HK-2 (cell line): ENCODE results near the gene SDF2.
A peak's percentile ranks its signal among the peaks of the same experiment; 100 is the strongest.

Source experiments
- DNase-seq: peaks from one replicate; pipeline ENCODE4 v3.0.0-alpha.2; 2018; ENCODE audit not compliant: unreplicated experiment

SDF2 gene

DNA sequence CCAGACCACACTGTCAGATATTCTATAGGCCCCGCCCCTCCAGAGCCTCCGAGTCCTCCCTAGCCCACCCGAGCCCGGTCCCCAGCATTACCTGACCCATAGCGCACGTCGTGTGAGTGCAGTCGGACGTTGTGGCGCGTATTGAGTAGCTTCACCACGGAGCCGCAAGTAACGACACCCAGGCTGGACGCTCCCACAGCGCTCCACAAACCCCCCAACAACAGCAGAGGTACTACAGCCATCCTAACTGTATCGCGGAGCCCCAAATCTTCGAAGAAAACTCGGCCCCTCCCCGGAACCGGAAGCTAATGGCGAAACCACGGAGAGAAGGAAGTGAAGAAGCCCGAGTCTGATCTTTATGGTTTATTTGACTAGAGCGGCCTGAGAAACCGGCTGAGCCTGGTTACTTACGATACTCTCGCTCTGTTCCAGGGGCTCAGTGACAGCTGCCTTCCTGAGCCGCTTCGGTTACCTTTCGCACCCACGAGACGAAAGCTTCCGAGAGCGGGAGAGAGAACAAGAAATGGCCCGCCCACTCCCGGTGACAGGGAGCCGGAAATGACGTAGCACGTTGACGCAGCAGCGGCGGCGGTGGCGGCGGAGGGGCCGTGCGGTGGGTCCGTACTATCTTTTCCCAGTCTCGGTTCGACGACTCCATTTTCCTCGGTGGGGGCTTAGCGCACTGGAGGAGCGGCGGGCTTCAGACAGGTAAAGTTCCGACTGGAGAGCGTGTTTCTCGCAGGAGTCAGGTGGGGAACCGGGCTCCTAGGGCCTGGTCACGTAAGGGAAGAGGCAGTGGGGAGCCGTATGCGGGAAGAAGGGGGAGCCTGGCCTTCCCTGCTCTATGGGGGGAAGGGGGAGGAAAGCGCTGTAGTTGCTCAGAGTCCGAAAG lies at the start of gene SDF2, which contains the start of gene SUPT6H:
SDF2 (minus strand) TSS at position 272 of the 892 bp plus-strand sequence; CDS start at position 242, 30 bp downstream.
SUPT6H (plus strand) TSS at position 571 of the 892 bp plus-strand sequence. CDS start 11,197 bp downstream, outside the sequence.
- DNase-seq = peak; percentile 89

GRCh38 chr17:28710861-28711722 lies 49.4 kb upstream of the SDF2 start:
- peak; percentile 93 for DNase-seq

DNA sequence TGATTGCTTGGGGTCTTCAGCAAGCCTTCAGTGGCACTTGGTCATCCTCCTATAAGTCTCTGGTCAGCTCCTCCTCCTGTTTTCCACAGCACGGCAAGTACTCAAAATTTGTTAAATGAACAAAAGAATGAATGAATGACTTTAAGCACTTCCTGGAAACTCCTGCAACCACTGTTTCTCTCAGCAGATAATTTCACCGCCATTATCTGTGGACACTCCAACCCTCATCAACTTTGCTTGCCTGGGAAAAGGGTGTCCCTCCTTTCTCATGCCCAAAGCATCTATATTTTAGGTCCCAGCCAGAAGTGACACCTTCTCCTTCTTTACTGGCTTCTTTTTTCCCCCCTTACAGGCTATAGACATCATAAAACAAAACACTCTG lies 45.6 kb upstream of the SDF2 start:
- DNase-seq = no peak

DNA sequence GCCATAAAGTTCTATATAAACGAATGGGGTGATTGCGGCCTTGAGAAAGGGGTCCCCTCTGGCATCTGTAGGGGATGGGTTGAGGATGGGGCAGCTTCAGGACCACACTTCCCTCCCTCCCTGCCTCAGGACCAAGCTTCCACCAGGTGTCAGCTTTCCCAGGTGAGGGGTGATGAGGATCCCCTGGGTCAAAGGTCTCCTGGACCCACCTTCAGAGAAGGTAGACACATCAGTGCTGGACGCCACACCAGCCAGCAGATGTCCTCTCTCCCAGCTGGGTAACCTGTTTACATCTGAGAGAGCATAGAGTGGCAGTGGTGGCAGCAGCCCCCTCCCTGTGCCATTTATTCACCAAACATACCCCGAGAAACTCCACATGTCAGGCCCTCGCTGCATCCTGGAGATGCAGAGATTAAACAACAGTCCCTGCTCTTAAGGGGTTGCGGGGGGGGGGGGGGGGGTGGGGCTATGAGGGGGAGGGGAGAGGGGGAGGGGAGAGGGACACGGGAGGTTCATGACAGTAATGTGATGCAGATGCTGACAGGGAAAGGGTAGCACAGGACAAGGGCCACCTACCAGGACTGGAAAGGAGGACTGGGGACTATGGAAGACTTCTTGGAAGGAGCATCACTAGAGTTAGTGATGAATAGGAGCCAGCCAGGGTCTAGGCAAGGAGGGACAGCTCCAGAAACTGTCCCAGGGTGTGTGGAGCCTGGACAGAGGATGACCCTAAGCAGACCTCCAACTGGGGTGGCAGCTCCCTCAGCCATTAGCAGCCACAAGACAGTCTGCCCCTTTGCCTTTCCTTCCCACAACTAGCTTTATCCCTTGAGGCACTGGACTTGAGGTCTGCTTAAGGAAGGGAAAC lies 45.0 kb upstream of the SDF2 start:
- no peak for DNase-seq

DNA sequence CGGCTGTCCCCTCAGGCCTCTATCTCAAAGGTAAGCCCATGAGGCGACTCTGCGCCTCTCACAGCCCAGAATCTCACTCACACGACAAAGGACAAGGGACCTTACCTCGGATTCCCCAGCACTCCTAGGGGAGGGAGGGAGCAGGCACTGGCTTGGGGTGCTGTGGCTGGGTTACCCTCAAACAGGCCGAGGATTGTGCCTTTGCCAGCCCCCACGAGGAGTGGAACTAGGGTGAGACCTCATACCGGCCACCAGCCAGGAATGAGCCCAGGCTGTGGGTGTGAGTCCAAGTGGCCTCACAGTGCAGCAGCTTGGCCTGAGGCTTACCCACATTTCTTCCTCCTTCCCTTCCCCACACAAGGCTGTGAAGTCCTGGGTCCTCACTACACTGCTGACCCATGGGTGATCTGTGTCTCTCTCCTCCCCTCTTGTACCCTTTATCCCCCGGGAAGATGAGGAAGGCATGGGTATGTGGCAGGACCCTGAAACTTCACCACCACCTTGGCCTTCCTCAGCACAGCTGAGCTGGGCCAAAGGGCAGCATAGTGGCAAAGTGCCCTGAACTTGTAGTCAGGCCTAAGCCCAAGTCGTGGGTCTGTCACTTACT lies 44.1 kb upstream of the SDF2 start:
- DNase-seq = no peak

DNA sequence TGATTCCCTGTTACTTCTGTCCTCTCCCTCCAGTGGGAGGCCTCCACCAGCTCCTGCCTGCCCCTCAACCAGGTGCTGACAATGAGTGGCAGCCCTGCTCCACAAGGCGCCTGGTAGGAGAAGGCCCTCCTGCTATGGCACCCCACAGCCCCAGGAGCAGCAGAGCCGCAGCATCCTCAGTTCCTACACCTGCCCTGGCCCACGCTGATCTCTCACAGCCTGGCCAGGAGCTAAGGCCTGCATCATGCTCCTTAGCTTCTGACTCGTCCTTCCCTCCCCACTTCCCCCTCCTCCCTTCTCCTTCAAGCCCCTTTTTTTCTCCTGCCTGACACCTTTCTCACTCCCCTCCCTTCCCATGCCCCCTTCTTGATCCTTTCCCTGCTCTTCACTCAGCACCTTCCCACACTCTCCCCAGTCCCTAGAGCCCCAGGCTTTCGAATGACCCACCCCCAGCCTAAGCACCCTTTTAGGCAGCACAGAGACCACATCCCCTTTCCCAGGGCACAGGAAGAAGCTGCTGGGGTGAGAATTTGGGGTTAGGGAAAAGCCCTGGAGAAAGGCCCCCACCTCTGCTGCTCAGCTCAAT lies 43.5 kb upstream of the SDF2 start:
- DNase-seq = no peak

DNA sequence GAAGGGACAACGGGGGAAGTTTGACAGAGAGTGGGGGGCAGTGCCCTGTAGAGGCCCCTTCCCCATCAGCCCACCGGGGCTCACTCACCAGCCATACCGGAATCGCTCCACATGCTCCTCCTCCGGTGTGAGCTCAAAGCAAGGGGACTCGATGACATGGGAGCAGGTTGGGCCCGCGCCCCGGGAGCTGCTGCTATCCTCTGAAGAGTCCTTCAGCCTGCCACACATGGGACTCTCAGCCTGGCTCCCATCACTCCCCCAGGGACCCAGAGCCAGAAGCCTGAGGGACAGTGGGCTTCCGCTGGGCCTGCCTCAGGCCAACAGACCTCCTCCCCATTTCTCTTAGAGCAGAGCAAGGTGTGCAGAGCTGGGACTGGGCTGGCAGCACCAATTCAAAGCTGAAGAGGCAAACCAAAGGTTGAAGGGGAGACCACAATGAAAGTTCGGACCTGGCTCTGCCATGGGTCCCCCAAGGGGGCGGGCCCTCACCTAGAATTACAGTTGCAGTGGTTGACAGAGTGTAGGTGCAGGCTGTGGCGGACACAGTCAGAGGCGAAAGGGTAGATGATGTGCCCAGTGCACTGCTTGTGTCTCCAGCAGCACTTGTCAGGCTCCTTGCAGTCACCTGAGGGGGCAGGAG lies 42.6 kb upstream of the SDF2 start:
- no peak for DNase-seq

GRCh38 chr17:28703552-28704218 lies 42.0 kb upstream of the SDF2 start:
- no peak for DNase-seq

DNA sequence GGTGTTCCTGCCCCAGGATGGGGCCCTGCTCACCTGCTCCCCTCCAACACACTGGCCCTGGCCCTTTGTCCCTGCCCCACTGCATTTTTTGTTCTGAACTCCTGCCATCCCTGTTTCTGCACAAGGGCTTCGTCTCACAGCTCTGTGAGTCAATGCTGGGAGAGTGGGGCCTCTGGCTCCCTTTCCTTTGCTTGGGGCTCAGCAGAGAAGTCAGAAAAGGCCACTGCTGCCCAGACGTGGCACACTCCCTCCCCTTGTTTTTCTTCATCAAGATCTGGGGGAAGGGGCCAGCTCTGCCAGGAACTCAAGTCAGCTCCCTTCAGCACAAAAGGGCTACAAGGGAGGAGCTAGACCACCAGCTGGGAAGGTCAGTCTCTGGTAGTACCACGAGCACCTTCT lies 41.0 kb upstream of the SDF2 start:
- DNase-seq = no peak

- DNase-seq = no peak
Measured at GRCh38 chr17:28702026-28702751, 40.5 kb upstream of the SDF2 start.

GRCh38 chr17:28700830-28701492 lies 39.3 kb upstream of the SDF2 start:
- no peak for DNase-seq

DNA sequence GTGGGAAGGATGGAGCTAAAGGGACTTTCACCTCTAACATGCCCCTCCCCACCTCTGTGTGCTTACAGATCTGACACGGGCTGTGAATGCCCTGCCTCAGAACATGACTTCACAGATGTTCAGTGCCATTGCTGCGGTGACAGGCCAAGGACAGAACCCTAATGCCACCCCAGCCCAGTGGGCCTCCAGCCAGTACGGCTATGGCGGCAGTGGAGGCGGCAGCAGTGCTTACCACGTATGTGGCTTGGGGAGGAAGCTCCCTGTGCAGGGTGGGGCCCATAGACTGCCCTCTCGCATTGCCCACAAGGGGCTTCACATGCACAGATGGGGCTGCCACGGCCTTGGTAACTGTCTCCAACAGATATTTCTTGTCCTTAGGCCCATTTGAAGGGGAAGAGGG lies 38.6 kb upstream of the SDF2 start:
- no peak for DNase-seq

GRCh38 chr17:28698253-28698941 lies 36.7 kb upstream of the SDF2 start:
- DNase-seq = no peak

DNA sequence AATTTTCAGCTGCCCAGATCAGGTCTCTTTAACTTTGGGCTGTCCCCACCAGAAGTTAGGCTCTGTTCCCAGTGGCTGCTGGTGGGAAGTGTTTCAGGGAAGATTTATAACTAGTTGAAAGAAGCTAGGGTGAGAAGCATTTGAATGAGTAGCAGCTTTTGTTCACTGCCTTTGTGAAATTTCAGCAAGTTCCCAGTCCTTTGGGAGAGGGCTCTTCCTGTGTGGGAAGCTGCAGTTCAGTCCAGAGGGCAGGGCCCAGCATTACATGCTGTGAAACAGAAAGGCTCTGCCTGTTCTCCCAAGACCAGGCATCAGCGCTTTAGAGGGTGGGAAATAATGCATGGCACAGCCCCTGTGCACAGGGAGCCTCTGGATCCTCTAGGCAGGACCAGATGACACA lies 32.2 kb upstream of the SDF2 start:
- no peak for DNase-seq

DNA sequence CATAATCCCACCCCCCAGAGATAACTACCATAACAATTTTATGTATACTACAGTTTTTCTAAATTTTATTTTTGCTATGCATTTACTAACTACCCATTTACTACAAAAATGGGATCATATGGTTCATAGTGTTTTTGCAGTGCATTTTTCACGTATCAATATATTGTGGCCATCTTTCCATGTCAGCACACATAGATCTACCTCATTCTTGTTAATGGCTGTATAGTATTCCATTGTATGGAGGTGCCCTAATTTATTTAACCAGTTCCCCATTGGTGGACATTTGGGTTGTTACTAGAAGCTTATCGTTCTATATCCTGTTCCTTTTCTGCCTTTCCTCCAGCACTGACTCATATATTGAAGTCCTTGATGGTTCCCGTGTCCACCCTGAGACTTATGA lies 27.3 kb upstream of the SDF2 start:
- no peak for DNase-seq

GRCh38 chr17:28688481-28688880 lies 26.8 kb upstream of the SDF2 start:
- DNase-seq = no peak

DNA sequence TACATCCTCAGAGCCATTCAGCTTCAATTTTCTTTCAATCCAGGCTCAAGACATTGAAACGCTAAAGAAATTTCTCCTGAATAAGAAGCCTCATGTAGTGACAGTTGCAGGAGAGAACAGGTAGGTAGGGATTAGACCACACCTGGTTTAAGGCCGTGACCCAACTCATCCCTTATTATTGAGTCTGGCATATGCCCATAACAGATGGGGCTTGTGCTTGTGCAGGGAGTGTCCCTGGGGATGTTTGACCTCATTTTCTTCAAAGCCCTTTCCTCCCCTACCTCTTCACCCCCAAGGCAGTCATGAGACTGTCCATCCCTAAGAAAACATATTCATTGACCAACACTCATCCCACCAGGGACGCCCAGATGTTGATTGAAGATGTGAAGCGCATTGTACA lies 24.6 kb upstream of the SDF2 start:
- no peak for DNase-seq

GRCh38 chr17:28685366-28685765 lies 23.7 kb upstream of the SDF2 start:
- no peak for DNase-seq
